Effector memory CD8-positive, alpha-beta T cell (primary cell): ENCODE data around the gene MPZ.

Source experiments
- ATAC-seq: fragments of 150-1000 bp; cut with Tn5 transposase; replicated peaks from 2 replicates; pipeline ENCODE4 v1.10.0; 2021; ENCODE audit warnings: mild to moderate bottlenecking, moderate library complexity
- DNase-seq, 3 experiments: peaks; one replicate each; pipeline ENCODE4 v3.0.0; 2021
- H3K27ac Mint-ChIP-seq, 2 donors: one replicate each; pipeline ENCODE4 v1.8.0; 2022; ENCODE audit warnings: mild to moderate bottlenecking in 2 of 2, mixed read lengths in 2 of 2, moderate library complexity in 2 of 2
- H3K27me3 Mint-ChIP-seq, 2 donors: one replicate each; pipeline ENCODE4 v1.8.0; 2022; ENCODE audit warnings: mixed read lengths in 2 of 2
- H3K36me3 Mint-ChIP-seq: one replicate; pipeline ENCODE4 v1.8.0; 2022; ENCODE audit warnings: mild to moderate bottlenecking, moderate library complexity, mixed read lengths; ENCODE audit not compliant: insufficient read depth
- H3K4me1 Mint-ChIP-seq, 2 donors: one replicate each; pipeline ENCODE4 v1.8.0; 2022; ENCODE audit warnings: low read depth in 2 of 2, mixed read lengths in 2 of 2
- H3K4me3 Mint-ChIP-seq, 2 donors: one replicate each; pipeline ENCODE4 v1.8.0; 2022; ENCODE audit warnings: mild to moderate bottlenecking in 2 of 2, mixed read lengths in 2 of 2, moderate library complexity in 2 of 2
- H3K9me3 Mint-ChIP-seq, 2 donors: one replicate each; pipeline ENCODE4 v1.8.0; 2022; ENCODE audit warnings: mixed read lengths in 2 of 2

The MPZ gene

GRCh38 chr1:161285521-161285920, 24.2 kb downstream of the MPZ start:
- H3K27ac Mint-ChIP-seq, result no peak overlapping the region
- H3K36me3 Mint-ChIP-seq, result no peaks in the 10 kb centered on the region
- no peaks in the 10 kb centered on the region for H3K9me3 Mint-ChIP-seq
- DNase-seq, result no peak
- peaks cover 13 to 15% of the 10 kb centered on the region in 2 donors for H3K27me3 Mint-ChIP-seq
- no peak for ATAC-seq
- no peaks in the 10 kb centered on the region for H3K4me1 Mint-ChIP-seq
- H3K4me3 Mint-ChIP-seq, result no peak overlapping the region

- no peaks in the 10 kb centered on the region for H3K4me1 Mint-ChIP-seq
Observed at GRCh38 chr1:161285113-161285512, 24.7 kb downstream of the MPZ start.

GRCh38 chr1:161282991-161283390, 26.8 kb downstream of the MPZ start:
- no peaks in the 10 kb centered on the region for H3K36me3 Mint-ChIP-seq
- DNase-seq, result no peak
- ATAC-seq, result no peak
- peaks cover 13 to 15% of the 10 kb centered on the region in 2 donors for H3K27me3 Mint-ChIP-seq
- no peaks in the 10 kb centered on the region for H3K4me1 Mint-ChIP-seq
- no peaks in the 10 kb centered on the region for H3K9me3 Mint-ChIP-seq
- H3K4me3 Mint-ChIP-seq, result no peak overlapping the region
- H3K27ac Mint-ChIP-seq, result no peak overlapping the region

More at GRCh38 chr1:161285113-161285512, 24.7 kb downstream of the MPZ start:
- no peak for ATAC-seq
- Mint-ChIP-seq H3K27me3 (peaks cover 13 to 15% of the 10 kb centered on the region in 2 donors), H3K4me3 (no peak overlapping the region), H3K27ac (no peak overlapping the region), H3K9me3 (no peaks in the 10 kb centered on the region), H3K36me3 (no peaks in the 10 kb centered on the region)
- DNase-seq, result no peak

GRCh38 chr1:161274874-161275273, 34.9 kb downstream of the MPZ start:
- no peak for DNase-seq
- no peaks in the 10 kb centered on the region for H3K4me1 Mint-ChIP-seq
- H3K4me3 Mint-ChIP-seq, result no peak overlapping the region
- no peak overlapping the region for H3K27ac Mint-ChIP-seq
- peaks cover 33 to 36% of the 10 kb centered on the region in 2 donors for H3K27me3 Mint-ChIP-seq
- H3K36me3 Mint-ChIP-seq, result no peaks in the 10 kb centered on the region
- H3K9me3 Mint-ChIP-seq, result no peaks in the 10 kb centered on the region
- no peak for ATAC-seq

- Mint-ChIP-seq H3K27me3 (peaks cover 33 to 36% of the 10 kb centered on the region in 2 donors), H3K27ac (no peak overlapping the region), H3K4me1 (no peaks in the 10 kb centered on the region), H3K9me3 (no peaks in the 10 kb centered on the region), H3K36me3 (no peaks in the 10 kb centered on the region), H3K4me3 (no peak overlapping the region)
- DNase-seq, result no peak
- no peak for ATAC-seq
Observed at GRCh38 chr1:161273402-161273801, 36.4 kb downstream of the MPZ start.

GRCh38 chr1:161267321-161267720, 42.4 kb downstream of the MPZ start:
- H3K36me3 Mint-ChIP-seq, result no peaks in the 10 kb centered on the region
- no peak overlapping the region for H3K4me3 Mint-ChIP-seq
- no peak overlapping the region for H3K27ac Mint-ChIP-seq
- H3K9me3 Mint-ChIP-seq, result no peaks in the 10 kb centered on the region
- ATAC-seq (no peak), DNase-seq (no peak)
- H3K4me1 Mint-ChIP-seq, result no peaks in the 10 kb centered on the region
- H3K27me3 Mint-ChIP-seq, result peaks cover 33 to 46% of the 10 kb centered on the region in 2 donors

GRCh38 chr1:161266836-161267235, 42.9 kb downstream of the MPZ start:
- DNase-seq (no peak), ATAC-seq (no peak)
- Mint-ChIP-seq H3K27me3 (peaks cover 36 to 46% of the 10 kb centered on the region in 2 donors), H3K27ac (no peak overlapping the region), H3K4me3 (no peak overlapping the region), H3K9me3 (no peaks in the 10 kb centered on the region), H3K4me1 (no peaks in the 10 kb centered on the region), H3K36me3 (no peaks in the 10 kb centered on the region)

GRCh38 chr1:161266202-161266601, 43.6 kb downstream of the MPZ start:
- no peak for ATAC-seq

GRCh38 chr1:161265305-161265704, 44.5 kb downstream of the MPZ start:
- Mint-ChIP-seq H3K4me3 (no peak overlapping the region), H3K36me3 (no peaks in the 10 kb centered on the region)
- ATAC-seq, result no peak

More at GRCh38 chr1:161266202-161266601, 43.6 kb downstream of the MPZ start:
- no peaks in the 10 kb centered on the region for H3K9me3 Mint-ChIP-seq
- H3K4me3 Mint-ChIP-seq, result no peak overlapping the region
- H3K36me3 Mint-ChIP-seq, result no peaks in the 10 kb centered on the region
- H3K27me3 Mint-ChIP-seq, result peaks cover 37 to 47% of the 10 kb centered on the region in 2 donors
- no peak overlapping the region for H3K27ac Mint-ChIP-seq
- DNase-seq, result no peak
- no peaks in the 10 kb centered on the region for H3K4me1 Mint-ChIP-seq

GRCh38 chr1:161261261-161262235, 48.2 kb downstream of the MPZ start:
- ATAC-seq (no peak), DNase-seq (no peak)
- H3K36me3 Mint-ChIP-seq, result peaks cover 4% of the 10 kb centered on the region
- no peak overlapping the region for H3K4me3 Mint-ChIP-seq
- H3K4me1 Mint-ChIP-seq, result peaks cover 5 to 7% of the 10 kb centered on the region in 2 donors
- peaks cover 76 to 81% of the 10 kb centered on the region in 2 donors for H3K27me3 Mint-ChIP-seq
- H3K27ac Mint-ChIP-seq, result no peak overlapping the region
- peaks cover 5 to 6% of the 10 kb centered on the region in 2 donors for H3K9me3 Mint-ChIP-seq

More at GRCh38 chr1:161265305-161265704, 44.5 kb downstream of the MPZ start:
- H3K27ac Mint-ChIP-seq, result no peak overlapping the region
- no peaks in the 10 kb centered on the region for H3K4me1 Mint-ChIP-seq
- DNase-seq, result no peak
- peaks cover 46 to 56% of the 10 kb centered on the region in 2 donors for H3K27me3 Mint-ChIP-seq
- H3K9me3 Mint-ChIP-seq, result no peaks in the 10 kb centered on the region

GRCh38 chr1:161260376-161261260, 49.1 kb downstream of the MPZ start:
- Mint-ChIP-seq H3K4me3 (no peak overlapping the region), H3K36me3 (peaks cover 4% of the 10 kb centered on the region), H3K27me3 (peaks cover 77 to 79% of the 10 kb centered on the region in 2 donors), H3K4me1 (peaks cover 5 to 7% of the 10 kb centered on the region in 2 donors), H3K9me3 (peaks cover 5 to 7% of the 10 kb centered on the region in 2 donors), H3K27ac (no peak overlapping the region)
- ATAC-seq (no peak), DNase-seq (no peak)

- Mint-ChIP-seq H3K4me3 (peak overlapping the region in 1 of 2 donors; percentile 68), H3K36me3 (peaks cover 4% of the 10 kb centered on the region), H3K9me3 (peaks cover 5 to 7% of the 10 kb centered on the region in 2 donors), H3K27me3 (peaks cover 77 to 81% of the 10 kb centered on the region in 2 donors), H3K4me1 (peaks cover 5 to 7% of the 10 kb centered on the region in 2 donors), H3K27ac (no peak overlapping the region)
- DNase-seq, result no peak
- no peak for ATAC-seq
Observed at GRCh38 chr1:161259765-161260164, 50.0 kb downstream of the MPZ start.

- H3K4me3 Mint-ChIP-seq, result peak overlapping the region; percentile 68 to 76
- no peak for DNase-seq
- peaks cover 5 to 7% of the 10 kb centered on the region in 2 donors for H3K4me1 Mint-ChIP-seq
- H3K27me3 Mint-ChIP-seq, result peaks cover 73 to 77% of the 10 kb centered on the region in 2 donors
- H3K36me3 Mint-ChIP-seq, result peaks cover 4% of the 10 kb centered on the region
- no peak for ATAC-seq
- peaks cover 5 to 7% of the 10 kb centered on the region in 2 donors for H3K9me3 Mint-ChIP-seq
- H3K27ac Mint-ChIP-seq, result no peak overlapping the region
Observed at GRCh38 chr1:161259345-161259702, 50.4 kb downstream of the MPZ start.
